Measurements from ENCODE around the gene FAM83C. TPM values are rescaled to one million over a fixed set of nuclear protein-coding genes. Genes with fewer than 3 reads are reported as not detected.
A peak's percentile ranks its signal among the peaks of the same experiment; 100 is the strongest.

Gene FAM83C
- total and polyA plus RNA-seq, 9 of the 15 experiments (the other 6 are each of a cell fraction or from before 2014, with no cell fraction given) = not detected

DNA sequence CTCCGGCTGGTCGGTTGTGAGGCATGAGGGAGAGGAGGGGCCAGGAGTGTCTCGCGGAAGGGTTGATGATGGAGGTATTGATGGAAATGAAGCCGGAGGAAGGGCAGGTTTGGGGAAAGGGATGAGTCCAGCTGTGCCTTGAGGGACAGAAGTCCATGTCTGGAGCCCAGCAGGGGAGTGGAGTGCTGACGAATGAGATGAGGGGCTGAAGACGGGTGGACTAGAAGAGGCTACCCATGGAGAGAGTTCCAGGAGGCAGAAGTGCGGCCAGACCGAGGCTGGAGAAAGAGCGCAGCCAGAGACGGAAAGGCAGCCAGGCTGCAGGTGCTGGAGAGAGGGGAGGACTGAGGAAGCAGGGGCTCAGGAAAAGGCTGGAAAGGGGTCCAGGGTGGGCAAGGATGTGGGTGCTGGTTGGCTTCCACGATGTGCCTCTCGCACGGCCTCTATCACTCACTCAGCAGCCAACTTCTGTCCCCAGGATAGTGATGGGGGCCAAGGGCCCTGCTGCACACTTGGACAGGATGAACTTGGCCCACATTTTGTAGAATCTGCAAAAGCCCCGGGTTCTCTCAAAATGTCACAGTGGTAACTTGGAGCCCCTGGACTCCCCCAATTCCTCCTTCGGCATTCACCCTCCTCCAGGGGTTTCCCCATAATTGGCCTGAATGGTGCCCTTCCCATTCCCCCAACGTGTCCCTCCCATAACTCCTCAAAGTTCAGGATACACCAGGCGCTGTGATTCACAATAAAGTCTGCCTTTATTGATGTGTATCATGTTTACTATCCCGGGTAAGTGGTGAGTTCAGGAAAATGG, 7.0 kb downstream of the FAM83C start (continued):
- TF ChIP-seq, protein P1, sequence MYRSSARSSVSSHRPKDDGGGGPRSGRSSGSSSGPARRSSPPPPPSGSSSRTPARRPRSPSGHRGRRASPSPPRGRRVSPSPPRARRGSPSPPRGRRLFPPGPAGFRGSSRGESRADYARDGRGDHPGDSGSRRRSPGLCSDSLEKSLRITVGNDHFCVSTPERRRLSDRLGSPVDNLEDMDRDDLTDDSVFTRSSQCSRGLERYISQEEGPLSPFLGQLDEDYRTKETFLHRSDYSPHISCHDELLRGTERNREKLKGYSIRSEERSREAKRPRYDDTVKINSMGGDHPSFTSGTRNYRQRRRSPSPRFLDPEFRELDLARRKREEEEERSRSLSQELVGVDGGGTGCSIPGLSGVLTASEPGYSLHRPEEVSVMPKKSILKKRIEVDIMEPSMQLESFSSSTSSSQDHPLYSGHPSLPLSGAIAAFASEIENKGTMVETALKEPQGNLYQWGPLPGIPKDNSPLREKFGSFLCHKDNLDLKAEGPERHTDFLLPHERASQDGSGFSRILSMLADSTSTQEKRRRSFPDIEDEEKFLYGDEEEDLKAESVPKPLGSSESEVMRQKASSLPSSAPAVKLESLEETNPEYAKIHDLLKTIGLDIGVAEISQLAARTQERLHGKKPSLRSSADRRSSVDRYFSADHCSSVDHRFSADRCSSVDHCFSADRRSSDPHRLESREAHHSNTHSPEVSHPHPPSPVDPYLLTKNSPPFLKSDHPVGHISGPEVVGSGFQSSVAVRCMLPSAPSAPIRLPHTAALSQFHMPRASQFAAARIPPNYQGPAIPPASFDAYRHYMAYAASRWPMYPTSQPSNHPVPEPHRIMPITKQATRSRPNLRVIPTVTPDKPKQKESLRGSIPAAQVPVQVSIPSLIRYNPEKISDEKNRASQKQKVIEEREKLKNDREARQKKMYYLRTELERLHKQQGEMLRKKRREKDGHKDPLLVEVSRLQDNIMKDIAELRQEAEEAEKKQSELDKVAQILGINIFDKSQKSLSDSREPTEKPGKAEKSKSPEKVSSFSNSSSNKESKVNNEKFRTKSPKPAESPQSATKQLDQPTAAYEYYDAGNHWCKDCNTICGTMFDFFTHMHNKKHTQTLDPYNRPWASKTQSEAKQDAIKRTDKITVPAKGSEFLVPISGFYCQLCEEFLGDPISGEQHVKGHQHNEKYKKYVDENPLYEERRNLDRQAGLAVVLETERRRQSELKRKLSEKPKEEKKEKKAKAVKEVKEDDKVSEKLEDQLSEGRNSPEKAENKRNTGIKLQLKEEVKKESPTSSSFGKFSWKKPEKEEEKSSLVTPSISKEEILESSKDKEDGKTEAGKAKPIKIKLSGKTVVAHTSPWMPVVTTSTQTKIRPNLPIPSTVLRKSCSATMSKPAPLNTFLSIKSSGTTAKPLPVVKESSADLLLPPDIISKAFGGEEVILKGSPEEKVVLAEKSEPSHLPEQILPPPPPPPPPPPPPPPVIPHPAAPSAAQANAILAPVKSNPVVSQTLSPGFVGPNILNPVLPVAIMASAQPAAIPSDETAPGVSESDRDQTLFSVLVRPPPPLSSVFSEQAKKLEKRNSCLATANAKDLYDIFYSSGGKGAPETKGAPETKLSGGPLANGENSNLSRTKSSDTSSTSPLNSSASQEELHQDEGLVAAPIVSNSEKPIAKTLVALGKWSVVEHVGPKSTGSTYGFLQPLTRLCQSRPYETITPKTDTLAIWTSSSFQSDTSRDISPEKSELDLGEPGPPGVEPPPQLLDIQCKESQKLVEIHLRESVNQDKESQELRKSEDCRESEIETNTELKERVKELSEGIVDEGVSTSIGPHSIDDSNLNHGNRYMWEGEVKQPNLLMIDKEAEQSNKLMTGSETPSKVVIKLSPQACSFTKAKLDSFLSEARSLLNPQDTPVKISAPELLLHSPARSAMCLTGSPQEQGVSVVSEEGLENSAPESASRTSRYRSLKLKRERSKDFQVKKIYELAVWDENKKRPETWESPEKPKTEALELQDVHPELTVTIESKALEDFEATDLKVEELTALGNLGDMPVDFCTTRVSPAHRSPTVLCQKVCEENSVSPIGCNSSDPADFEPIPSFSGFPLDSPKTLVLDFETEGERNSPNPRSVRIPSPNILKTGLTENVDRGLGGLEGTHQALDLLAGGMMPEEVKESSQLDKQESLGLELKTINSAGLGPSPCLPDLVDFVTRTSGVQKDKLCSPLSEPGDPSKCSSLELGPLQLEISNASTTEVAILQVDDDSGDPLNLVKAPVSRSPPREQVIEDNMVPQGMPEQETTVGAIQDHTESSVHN (IDR thresholded peaks at IDR 0.05; ENCODE audit: borderline replicate concordance in 1 of 2, low read depth in 1 of 2) = no peak
- TF ChIP-seq ZNF431 (CRISPR knock-in tag; IDR thresholded peaks at IDR 0.05) = no peak
- peak; percentile 13; the same call in 1 of the 2 replicates for TF ChIP-seq NFIC (IDR thresholded peaks at IDR 0.05)
- TF ChIP-seq NUFIP1 (IDR thresholded peaks at IDR 0.05; ENCODE audit: partially characterized antibody) = no peak
- TF ChIP-seq BRD9 (IDR thresholded peaks at IDR 0.05; ENCODE audit: low read depth, partially characterized antibody) = peak; percentile 29
- TF ChIP-seq CREM (IDR thresholded peaks at IDR 0.05; ENCODE audit: low read depth) = no peak
- TF ChIP-seq TARDBP (IDR thresholded peaks at IDR 0.05) = no peak
- no peak for TF ChIP-seq NBN (IDR thresholded peaks at IDR 0.05; ENCODE audit: low read depth)
- no peak for TF ChIP-seq KAT2B (IDR thresholded peaks at IDR 0.05; ENCODE audit: low read depth, low read length)
- TF ChIP-seq, protein P2, sequence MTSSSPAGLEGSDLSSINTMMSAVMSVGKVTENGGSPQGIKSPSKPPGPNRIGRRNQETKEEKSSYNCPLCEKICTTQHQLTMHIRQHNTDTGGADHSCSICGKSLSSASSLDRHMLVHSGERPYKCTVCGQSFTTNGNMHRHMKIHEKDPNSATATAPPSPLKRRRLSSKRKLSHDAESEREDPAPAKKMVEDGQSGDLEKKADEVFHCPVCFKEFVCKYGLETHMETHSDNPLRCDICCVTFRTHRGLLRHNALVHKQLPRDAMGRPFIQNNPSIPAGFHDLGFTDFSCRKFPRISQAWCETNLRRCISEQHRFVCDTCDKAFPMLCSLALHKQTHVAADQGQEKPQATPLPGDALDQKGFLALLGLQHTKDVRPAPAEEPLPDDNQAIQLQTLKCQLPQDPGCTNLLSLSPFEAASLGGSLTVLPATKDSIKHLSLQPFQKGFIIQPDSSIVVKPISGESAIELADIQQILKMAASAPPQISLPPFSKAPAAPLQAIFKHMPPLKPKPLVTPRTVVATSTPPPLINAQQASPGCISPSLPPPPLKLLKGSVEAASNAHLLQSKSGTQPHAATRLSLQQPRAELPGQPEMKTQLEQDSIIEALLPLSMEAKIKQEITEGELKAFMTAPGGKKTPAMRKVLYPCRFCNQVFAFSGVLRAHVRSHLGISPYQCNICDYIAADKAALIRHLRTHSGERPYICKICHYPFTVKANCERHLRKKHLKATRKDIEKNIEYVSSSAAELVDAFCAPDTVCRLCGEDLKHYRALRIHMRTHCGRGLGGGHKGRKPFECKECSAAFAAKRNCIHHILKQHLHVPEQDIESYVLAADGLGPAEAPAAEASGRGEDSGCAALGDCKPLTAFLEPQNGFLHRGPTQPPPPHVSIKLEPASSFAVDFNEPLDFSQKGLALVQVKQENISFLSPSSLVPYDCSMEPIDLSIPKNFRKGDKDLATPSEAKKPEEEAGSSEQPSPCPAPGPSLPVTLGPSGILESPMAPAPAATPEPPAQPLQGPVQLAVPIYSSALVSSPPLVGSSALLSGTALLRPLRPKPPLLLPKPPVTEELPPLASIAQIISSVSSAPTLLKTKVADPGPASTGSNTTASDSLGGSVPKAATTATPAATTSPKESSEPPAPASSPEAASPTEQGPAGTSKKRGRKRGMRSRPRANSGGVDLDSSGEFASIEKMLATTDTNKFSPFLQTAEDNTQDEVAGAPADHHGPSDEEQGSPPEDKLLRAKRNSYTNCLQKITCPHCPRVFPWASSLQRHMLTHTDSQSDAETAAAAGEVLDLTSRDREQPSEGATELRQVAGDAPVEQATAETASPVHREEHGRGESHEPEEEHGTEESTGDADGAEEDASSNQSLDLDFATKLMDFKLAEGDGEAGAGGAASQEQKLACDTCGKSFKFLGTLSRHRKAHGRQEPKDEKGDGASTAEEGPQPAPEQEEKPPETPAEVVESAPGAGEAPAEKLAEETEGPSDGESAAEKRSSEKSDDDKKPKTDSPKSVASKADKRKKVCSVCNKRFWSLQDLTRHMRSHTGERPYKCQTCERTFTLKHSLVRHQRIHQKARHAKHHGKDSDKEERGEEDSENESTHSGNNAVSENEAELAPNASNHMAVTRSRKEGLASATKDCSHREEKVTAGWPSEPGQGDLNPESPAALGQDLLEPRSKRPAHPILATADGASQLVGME (CRISPR knock-in tag; IDR thresholded peaks at IDR 0.05) = no peak
- TF ChIP-seq, protein P3, sequence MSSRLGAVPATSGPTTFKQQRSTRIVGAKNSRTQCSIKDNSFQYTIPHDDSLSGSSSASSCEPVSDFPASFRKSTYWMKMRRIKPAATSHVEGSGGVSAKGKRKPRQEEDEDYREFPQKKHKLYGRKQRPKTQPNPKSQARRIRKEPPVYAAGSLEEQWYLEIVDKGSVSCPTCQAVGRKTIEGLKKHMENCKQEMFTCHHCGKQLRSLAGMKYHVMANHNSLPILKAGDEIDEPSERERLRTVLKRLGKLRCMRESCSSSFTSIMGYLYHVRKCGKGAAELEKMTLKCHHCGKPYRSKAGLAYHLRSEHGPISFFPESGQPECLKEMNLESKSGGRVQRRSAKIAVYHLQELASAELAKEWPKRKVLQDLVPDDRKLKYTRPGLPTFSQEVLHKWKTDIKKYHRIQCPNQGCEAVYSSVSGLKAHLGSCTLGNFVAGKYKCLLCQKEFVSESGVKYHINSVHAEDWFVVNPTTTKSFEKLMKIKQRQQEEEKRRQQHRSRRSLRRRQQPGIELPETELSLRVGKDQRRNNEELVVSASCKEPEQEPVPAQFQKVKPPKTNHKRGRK (tag; IDR thresholded peaks at IDR 0.05) = no peak
